Measurements from ENCODE around the gene ZNF677. TPM values are rescaled to one million over a fixed set of nuclear protein-coding genes. Genes with fewer than 3 reads are reported as not detected.

ZNF677 gene
- total and polyA plus RNA-seq, 9 of the 15 experiments (the other 6 are each of a cell fraction or from before 2014, with no cell fraction given): 1.5 to 2.3 (median 1.8) TPM

DNA sequence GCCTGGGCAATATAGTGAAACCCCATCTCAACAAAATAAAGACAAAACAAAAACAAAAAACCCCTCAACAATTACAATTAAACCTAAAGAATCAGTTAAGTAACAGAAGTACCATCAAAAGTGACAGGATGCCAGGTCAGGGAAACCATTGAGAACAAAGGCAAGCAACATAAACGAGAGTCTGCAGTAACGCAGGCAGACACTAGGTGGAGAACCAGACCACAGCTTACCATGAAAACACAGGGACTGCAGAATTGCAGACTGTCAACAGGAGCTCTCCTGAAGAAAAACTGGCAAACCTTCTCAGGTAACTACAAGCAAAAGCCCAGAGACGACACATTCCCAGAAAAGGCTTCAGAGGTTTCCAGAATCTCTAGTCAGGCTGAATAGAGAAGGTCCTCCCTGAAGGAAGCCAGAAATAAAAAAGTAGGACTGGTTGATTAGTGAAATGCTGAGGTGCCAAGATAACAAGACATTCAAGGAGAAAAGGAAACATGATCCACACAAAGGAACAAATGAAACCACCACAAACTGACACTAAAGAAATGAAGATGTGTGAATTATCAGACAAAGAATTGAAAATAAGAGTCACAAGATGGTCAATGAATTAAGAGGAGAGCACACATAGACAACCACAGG, 59.3 kb downstream of the ZNF677 start (continued):
- TF ChIP-seq TFAP4 (CRISPR knock-in tag; IDR thresholded peaks at IDR 0.05; ENCODE audit: borderline replicate concordance): no peak
- TF ChIP-seq FOXK2 (conservative IDR thresholded peaks at IDR 0.05 in 1 of 2, IDR thresholded peaks at IDR 0.05 in 1 of 2; ENCODE audit: low read depth in 2 of 2): peak; percentile 56 to 65; a peak in 3 of 4 replicates
- TF ChIP-seq NCOA6 (IDR thresholded peaks at IDR 0.05): no peak
- no peak for TF ChIP-seq SMAD4 (CRISPR knock-in tag; conservative IDR thresholded peaks at IDR 0.05)
- TF ChIP-seq, protein P1, sequence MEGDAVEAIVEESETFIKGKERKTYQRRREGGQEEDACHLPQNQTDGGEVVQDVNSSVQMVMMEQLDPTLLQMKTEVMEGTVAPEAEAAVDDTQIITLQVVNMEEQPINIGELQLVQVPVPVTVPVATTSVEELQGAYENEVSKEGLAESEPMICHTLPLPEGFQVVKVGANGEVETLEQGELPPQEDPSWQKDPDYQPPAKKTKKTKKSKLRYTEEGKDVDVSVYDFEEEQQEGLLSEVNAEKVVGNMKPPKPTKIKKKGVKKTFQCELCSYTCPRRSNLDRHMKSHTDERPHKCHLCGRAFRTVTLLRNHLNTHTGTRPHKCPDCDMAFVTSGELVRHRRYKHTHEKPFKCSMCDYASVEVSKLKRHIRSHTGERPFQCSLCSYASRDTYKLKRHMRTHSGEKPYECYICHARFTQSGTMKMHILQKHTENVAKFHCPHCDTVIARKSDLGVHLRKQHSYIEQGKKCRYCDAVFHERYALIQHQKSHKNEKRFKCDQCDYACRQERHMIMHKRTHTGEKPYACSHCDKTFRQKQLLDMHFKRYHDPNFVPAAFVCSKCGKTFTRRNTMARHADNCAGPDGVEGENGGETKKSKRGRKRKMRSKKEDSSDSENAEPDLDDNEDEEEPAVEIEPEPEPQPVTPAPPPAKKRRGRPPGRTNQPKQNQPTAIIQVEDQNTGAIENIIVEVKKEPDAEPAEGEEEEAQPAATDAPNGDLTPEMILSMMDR (IDR thresholded peaks at IDR 0.05 in 2 of 3, conservative IDR thresholded peaks at IDR 0.05 in 1 of 3; ENCODE audit: insufficient read depth in 2 of 3, low read depth in 1 of 3, low read length in 3 of 3): peak; percentile 75 to 84 (median 77)
- no peak for TF ChIP-seq MCM5 (IDR thresholded peaks at IDR 0.05; ENCODE audit: low read depth)
- TF ChIP-seq ZNF707 (CRISPR knock-in tag; conservative IDR thresholded peaks at IDR 0.05): no peak
- TF ChIP-seq, protein P2, sequence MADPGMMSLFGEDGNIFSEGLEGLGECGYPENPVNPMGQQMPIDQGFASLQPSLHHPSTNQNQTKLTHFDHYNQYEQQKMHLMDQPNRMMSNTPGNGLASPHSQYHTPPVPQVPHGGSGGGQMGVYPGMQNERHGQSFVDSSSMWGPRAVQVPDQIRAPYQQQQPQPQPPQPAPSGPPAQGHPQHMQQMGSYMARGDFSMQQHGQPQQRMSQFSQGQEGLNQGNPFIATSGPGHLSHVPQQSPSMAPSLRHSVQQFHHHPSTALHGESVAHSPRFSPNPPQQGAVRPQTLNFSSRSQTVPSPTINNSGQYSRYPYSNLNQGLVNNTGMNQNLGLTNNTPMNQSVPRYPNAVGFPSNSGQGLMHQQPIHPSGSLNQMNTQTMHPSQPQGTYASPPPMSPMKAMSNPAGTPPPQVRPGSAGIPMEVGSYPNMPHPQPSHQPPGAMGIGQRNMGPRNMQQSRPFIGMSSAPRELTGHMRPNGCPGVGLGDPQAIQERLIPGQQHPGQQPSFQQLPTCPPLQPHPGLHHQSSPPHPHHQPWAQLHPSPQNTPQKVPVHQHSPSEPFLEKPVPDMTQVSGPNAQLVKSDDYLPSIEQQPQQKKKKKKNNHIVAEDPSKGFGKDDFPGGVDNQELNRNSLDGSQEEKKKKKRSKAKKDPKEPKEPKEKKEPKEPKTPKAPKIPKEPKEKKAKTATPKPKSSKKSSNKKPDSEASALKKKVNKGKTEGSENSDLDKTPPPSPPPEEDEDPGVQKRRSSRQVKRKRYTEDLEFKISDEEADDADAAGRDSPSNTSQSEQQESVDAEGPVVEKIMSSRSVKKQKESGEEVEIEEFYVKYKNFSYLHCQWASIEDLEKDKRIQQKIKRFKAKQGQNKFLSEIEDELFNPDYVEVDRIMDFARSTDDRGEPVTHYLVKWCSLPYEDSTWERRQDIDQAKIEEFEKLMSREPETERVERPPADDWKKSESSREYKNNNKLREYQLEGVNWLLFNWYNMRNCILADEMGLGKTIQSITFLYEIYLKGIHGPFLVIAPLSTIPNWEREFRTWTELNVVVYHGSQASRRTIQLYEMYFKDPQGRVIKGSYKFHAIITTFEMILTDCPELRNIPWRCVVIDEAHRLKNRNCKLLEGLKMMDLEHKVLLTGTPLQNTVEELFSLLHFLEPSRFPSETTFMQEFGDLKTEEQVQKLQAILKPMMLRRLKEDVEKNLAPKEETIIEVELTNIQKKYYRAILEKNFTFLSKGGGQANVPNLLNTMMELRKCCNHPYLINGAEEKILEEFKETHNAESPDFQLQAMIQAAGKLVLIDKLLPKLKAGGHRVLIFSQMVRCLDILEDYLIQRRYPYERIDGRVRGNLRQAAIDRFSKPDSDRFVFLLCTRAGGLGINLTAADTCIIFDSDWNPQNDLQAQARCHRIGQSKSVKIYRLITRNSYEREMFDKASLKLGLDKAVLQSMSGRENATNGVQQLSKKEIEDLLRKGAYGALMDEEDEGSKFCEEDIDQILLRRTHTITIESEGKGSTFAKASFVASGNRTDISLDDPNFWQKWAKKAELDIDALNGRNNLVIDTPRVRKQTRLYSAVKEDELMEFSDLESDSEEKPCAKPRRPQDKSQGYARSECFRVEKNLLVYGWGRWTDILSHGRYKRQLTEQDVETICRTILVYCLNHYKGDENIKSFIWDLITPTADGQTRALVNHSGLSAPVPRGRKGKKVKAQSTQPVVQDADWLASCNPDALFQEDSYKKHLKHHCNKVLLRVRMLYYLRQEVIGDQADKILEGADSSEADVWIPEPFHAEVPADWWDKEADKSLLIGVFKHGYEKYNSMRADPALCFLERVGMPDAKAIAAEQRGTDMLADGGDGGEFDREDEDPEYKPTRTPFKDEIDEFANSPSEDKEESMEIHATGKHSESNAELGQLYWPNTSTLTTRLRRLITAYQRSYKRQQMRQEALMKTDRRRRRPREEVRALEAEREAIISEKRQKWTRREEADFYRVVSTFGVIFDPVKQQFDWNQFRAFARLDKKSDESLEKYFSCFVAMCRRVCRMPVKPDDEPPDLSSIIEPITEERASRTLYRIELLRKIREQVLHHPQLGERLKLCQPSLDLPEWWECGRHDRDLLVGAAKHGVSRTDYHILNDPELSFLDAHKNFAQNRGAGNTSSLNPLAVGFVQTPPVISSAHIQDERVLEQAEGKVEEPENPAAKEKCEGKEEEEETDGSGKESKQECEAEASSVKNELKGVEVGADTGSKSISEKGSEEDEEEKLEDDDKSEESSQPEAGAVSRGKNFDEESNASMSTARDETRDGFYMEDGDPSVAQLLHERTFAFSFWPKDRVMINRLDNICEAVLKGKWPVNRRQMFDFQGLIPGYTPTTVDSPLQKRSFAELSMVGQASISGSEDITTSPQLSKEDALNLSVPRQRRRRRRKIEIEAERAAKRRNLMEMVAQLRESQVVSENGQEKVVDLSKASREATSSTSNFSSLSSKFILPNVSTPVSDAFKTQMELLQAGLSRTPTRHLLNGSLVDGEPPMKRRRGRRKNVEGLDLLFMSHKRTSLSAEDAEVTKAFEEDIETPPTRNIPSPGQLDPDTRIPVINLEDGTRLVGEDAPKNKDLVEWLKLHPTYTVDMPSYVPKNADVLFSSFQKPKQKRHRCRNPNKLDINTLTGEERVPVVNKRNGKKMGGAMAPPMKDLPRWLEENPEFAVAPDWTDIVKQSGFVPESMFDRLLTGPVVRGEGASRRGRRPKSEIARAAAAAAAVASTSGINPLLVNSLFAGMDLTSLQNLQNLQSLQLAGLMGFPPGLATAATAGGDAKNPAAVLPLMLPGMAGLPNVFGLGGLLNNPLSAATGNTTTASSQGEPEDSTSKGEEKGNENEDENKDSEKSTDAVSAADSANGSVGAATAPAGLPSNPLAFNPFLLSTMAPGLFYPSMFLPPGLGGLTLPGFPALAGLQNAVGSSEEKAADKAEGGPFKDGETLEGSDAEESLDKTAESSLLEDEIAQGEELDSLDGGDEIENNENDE (IDR thresholded peaks at IDR 0.05; ENCODE audit: low read depth, low read length): no peak
- TF ChIP-seq ELF2 (CRISPR knock-in tag; IDR thresholded peaks at IDR 0.05): no peak
- no peak for TF ChIP-seq ELF4 (CRISPR knock-in tag; IDR thresholded peaks at IDR 0.05)
- TF ChIP-seq ESRRB (CRISPR knock-in tag; IDR thresholded peaks at IDR 0.05; ENCODE audit: borderline replicate concordance): no peak
